ENCODE data around the gene MFAP3L. TPM values are rescaled to one million over a fixed set of nuclear protein-coding genes. Genes with fewer than 3 reads are reported as not detected.

The MFAP3L gene
- total RNA-seq, 2 donors from 2014 or later = 2.4 to 4.7 TPM

- Histone ChIP-seq H3K9me3 (no peaks in the 10 kb centered on the region), H3K36me3 (no peaks in the 10 kb centered on the region), H3K27me3 (no peaks in the 10 kb centered on the region), H3K4me3 (no peak overlapping the region), H3K9ac (ENCODE audit: low read depth in 2 of 2, low read length in 2 of 2) (no peak overlapping the region), H3K4me1 (no peaks in the 10 kb centered on the region), H3K27ac (no peak overlapping the region)
- DNase-seq = no peak
- intact Hi-C loops (cut with DNase I) = no loop called here
- no peak for TF ChIP-seq CTCF (IDR thresholded peaks at IDR 0.05)
Observed at GRCh38 chr4:170040031-170040680, 14.0 kb upstream of the MFAP3L start.

- Histone ChIP-seq H3K27me3 (no peaks in the 10 kb centered on the region), H3K4me1 (no peaks in the 10 kb centered on the region), H3K27ac (no peak overlapping the region), H3K9ac (ENCODE audit: low read depth in 2 of 2, low read length in 2 of 2) (no peak overlapping the region), H3K9me3 (no peaks in the 10 kb centered on the region), H3K4me3 (no peak overlapping the region), H3K36me3 (no peaks in the 10 kb centered on the region)
- no peak for DNase-seq
- intact Hi-C loops (cut with DNase I) = no loop called here
- TF ChIP-seq CTCF (IDR thresholded peaks at IDR 0.05) = no peak
Observed at GRCh38 chr4:170038769-170039168, 12.6 kb upstream of the MFAP3L start.

GRCh38 chr4:170038232-170038631 is 12.0 kb upstream of the MFAP3L start:
- H3K4me1 ChIP-seq = no peaks in the 10 kb centered on the region
- DNase-seq = no peak
- intact Hi-C loops (cut with DNase I) = no loop called here
- no peak for TF ChIP-seq CTCF (IDR thresholded peaks at IDR 0.05)
- H3K9me3 ChIP-seq = no peaks in the 10 kb centered on the region
- H3K9ac ChIP-seq (ENCODE audit: low read depth in 2 of 2, low read length in 2 of 2) = no peak overlapping the region
- H3K36me3 ChIP-seq = no peaks in the 10 kb centered on the region
- H3K27me3 ChIP-seq = no peaks in the 10 kb centered on the region
- no peak overlapping the region for H3K27ac ChIP-seq
- no peak overlapping the region for H3K4me3 ChIP-seq

GRCh38 chr4:170037481-170037880 is 11.3 kb upstream of the MFAP3L start:
- Histone ChIP-seq H3K36me3 (no peaks in the 10 kb centered on the region), H3K9ac (ENCODE audit: low read depth in 2 of 2, low read length in 2 of 2) (no peak overlapping the region), H3K4me1 (no peaks in the 10 kb centered on the region), H3K4me3 (no peak overlapping the region), H3K9me3 (no peaks in the 10 kb centered on the region), H3K27ac (no peak overlapping the region), H3K27me3 (no peaks in the 10 kb centered on the region)
- DNase-seq = no peak
- no peak for TF ChIP-seq CTCF (IDR thresholded peaks at IDR 0.05)
- intact Hi-C loops (cut with DNase I) = no loop called here

DNA sequence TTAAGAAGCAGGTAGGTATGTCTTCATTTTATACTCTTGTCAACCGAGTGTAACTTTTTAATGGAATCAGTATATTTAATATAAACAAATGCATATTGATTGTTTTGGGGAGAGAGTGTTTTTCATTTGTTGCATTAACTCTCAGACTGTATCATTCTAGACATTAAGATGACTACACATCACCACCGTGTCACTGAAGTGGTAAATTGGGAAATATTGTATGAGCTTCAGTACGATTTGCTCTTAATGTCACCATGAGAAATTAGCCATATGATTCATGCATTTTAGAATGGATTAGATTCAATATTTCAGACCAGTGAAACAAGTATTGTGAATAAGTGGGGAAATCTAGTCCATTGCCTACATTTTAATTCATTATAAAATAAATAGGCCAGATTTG is 9.7 kb upstream of the MFAP3L start:
- intact Hi-C loops (cut with DNase I) = no loop called here
- H3K9me3 ChIP-seq = no peaks in the 10 kb centered on the region
- no peak for DNase-seq
- H3K9ac ChIP-seq (ENCODE audit: low read depth in 2 of 2, low read length in 2 of 2) = no peak overlapping the region
- no peak overlapping the region for H3K4me3 ChIP-seq
- no peaks in the 10 kb centered on the region for H3K27me3 ChIP-seq
- H3K36me3 ChIP-seq = no peaks in the 10 kb centered on the region
- H3K4me1 ChIP-seq = no peaks in the 10 kb centered on the region
- no peak for TF ChIP-seq CTCF (IDR thresholded peaks at IDR 0.05)
- H3K27ac ChIP-seq = no peak overlapping the region

Measured in colonic mucosa (tissue), 4 donors.